Activated naive CD4-positive, alpha-beta T cell treated with anti-CD3 and anti-CD28 coated beads, Interleukin-2, amount 10 ng/mL, durations not matched to agents 7 days and 5 days (primary cell): ENCODE measurements around the gene TAF13.
"Not testable (repeated sequence)": the region's sequence is repeated elsewhere in the genome, so short reads cannot be mapped to it uniquely, and the experiment has no call there.

ENCODE experiments used
- CTCF ChIA-PET: fragments of 350-600 bp; sonication (Branson Sonifier 250); formaldehyde crosslinking; loops from one replicate; lab custom pipeline; 2021; ENCODE audit warnings: antibody characterized with exemption; lab: Charles Lee
- DNase-seq: peaks from one replicate; pipeline ENCODE4 v3.0.0-alpha.2; 2020
- H3K27ac Mint-ChIP-seq: one replicate; pipeline ENCODE4 v1.8.0; 2021; ENCODE audit warnings: mild to moderate bottlenecking, moderate library complexity, mixed read lengths
- H3K27me3 Mint-ChIP-seq: one replicate; pipeline ENCODE4 v1.8.0; 2021; ENCODE audit warnings: mild to moderate bottlenecking, mixed read lengths
- H3K36me3 Mint-ChIP-seq: one replicate; pipeline ENCODE4 v1.8.0; 2021; ENCODE audit warnings: mixed read lengths
- H3K4me1 Mint-ChIP-seq: one replicate; pipeline ENCODE4 v1.8.0; 2021; ENCODE audit warnings: mixed read lengths
- H3K4me3 Mint-ChIP-seq: one replicate; pipeline ENCODE4 v1.8.0; 2021; ENCODE audit warnings: mild to moderate bottlenecking, moderate library complexity, mixed read lengths
- H3K9me3 Mint-ChIP-seq: one replicate; pipeline ENCODE4 v1.8.0; 2021; ENCODE audit warnings: mixed read lengths

TAF13 gene

DNA sequence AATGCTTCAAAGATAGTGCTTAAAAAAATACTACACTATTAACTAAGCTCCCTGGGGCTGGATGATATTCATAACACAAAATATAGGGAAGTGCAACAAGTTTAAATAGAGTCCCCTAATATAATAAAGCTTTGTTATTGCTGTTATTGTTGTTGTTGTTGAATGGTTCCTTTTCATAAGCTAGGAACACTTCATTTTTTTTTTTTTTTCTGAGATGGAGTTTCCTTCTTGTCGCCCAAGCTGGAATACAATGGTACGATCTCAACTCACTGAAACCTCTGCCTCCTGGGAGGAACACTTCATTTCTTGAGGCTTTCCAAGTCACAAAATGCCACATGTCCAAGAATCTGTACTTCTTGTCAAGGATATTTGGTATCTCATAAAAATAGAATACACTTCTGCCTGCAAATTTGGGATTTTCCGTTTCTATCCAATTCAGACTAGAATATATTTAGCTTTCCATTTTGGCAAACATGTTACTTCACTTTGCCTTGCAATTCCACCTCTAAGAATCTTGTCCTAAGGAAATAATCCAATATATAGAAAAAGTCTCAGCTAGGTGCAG is 55.0 kb downstream of the TAF13 start:
- no peak for DNase-seq
- no peak overlapping the region for H3K27ac Mint-ChIP-seq
- H3K36me3 Mint-ChIP-seq = peaks cover 11% of the 10 kb centered on the region
- CTCF ChIA-PET = no interaction called here
- no peaks in the 10 kb centered on the region for H3K27me3 Mint-ChIP-seq
- no peaks in the 10 kb centered on the region for H3K9me3 Mint-ChIP-seq
- H3K4me1 Mint-ChIP-seq = no peaks in the 10 kb centered on the region
- H3K4me3 Mint-ChIP-seq = no peak overlapping the region

DNA sequence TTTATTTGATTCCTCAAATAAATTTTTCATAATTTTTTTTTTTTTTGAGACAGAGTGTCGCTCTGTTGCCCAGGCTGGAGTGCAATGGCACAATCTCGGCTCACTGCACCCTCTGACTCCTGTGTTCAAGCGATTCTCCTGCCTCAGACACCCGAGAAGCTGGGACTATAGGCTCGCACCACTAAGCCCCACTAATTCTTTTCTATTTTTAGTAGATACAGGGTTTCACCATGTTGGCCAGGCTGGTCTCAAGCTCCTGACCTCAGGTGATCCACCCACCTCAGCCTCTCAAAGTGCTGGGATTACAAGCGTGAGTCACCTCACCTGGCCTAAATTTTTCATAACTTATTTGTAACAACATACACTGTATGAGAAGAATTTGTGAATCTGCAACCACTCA is 58.1 kb downstream of the TAF13 start:
- not testable (repeated sequence) for DNase-seq, H3K27ac Mint-ChIP-seq, H3K4me3 Mint-ChIP-seq, H3K27me3 Mint-ChIP-seq, H3K4me1 Mint-ChIP-seq, H3K9me3 Mint-ChIP-seq
- CTCF ChIA-PET = interaction anchor here (0.6 kb wide), 2 partner anchors 9 to 113 kb away, joined by 4 read pairs; no protein-coding TSS in a partner anchor
- H3K36me3 Mint-ChIP-seq = peaks cover 11% of the 10 kb centered on the region

DNA sequence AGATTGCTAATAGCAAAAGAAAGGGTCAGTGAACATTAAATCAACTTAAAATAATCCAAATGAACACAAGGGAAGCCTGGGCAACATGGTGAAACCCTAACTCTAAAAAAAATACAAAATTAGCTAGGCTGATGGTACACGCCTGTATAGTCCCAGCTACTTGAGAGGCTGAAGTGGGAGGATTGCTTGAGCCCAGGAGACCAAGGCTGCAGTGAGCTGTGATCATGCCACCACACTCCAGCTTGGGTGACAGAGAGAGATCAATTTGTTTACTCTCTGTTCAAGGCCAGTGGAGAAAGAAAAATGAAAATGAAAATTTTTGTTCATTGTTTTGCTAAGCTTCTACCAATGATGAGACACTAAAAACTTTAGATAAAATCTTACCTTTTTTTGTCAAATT is 58.7 kb downstream of the TAF13 start:
- H3K4me1 Mint-ChIP-seq = no peaks in the 10 kb centered on the region
- DNase-seq = no peak
- H3K4me3 Mint-ChIP-seq = no peak overlapping the region
- no peaks in the 10 kb centered on the region for H3K27me3 Mint-ChIP-seq
- no peak overlapping the region for H3K27ac Mint-ChIP-seq
- H3K9me3 Mint-ChIP-seq = no peaks in the 10 kb centered on the region
- H3K36me3 Mint-ChIP-seq = peaks cover 11% of the 10 kb centered on the region
- CTCF ChIA-PET = interaction anchor here (0.6 kb wide), 3 partner anchors 10 to 198 kb away, joined by 3 to 4 read pairs (median 4); no protein-coding TSS in a partner anchor
